ENCODE data around the gene DELE1.

DELE1 gene, protein sequence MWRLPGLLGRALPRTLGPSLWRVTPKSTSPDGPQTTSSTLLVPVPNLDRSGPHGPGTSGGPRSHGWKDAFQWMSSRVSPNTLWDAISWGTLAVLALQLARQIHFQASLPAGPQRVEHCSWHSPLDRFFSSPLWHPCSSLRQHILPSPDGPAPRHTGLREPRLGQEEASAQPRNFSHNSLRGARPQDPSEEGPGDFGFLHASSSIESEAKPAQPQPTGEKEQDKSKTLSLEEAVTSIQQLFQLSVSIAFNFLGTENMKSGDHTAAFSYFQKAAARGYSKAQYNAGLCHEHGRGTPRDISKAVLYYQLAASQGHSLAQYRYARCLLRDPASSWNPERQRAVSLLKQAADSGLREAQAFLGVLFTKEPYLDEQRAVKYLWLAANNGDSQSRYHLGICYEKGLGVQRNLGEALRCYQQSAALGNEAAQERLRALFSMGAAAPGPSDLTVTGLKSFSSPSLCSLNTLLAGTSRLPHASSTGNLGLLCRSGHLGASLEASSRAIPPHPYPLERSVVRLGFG

DNA sequence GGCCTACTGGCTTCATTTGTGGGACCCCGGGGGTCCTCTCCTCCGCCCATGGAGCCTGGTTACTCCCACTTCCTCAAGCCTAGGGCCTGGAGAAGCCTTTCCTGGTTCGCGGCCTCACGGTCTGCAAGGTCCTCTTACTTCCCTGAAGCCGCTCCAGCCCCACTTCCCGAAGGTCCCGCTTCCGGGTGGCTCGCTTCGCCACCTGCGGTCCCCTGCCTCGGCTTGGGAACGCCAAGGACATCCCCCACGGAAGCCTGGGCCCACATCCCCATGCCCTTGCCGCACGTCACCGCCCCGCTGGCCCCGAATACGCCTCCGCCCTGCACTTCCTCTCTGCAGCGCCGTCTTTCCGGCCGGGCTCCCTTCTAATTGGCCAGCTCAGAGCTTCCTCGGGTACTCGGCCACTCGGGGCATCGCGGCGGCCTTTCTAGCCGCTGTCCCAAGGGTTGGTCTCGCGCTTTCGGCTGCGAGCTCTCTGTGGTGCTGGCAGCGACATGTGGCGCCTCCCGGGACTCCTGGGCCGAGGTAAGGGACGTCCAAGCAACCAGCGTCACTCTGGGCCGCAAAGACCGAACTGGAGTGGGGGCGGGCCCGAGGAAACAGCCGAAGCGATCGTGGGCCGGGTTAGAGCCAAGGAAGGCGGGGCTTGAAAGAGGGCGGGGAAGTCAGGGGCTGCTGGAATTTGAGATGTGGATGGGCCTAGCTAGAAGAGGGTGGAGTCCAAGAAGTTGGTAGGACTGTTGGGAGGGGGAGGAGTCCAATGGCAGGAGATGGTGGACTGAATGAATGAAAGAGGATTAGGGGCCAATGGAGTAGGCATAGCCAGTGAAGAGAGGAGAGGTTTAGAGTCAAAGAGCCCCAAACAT is at the start of gene DELE1:
DELE1 (plus strand) TSS at position 424 of the 866 bp plus-strand sequence; CDS start at position 495, 71 bp downstream.
- no peaks in the 10 kb centered on the region for H3K27me3 ChIP-seq (ENCODE audit: control insufficient read depth, insufficient read depth, low read length)
- no peaks in the 10 kb centered on the region for H3K9me3 ChIP-seq (ENCODE audit: control insufficient read depth, low read depth, low read length)
- H3K27ac ChIP-seq (ENCODE audit: low read length) = peak within 1 kb of the TSS; percentile 36
- H3K4me1 ChIP-seq (ENCODE audit: control insufficient read depth, low read depth, low read length) = peaks cover 4% of the 10 kb centered on the region
- peaks cover 29% of the 10 kb centered on the region for H3K36me3 ChIP-seq (ENCODE audit: control insufficient read depth, low read depth, low read length)
- H3K9ac ChIP-seq (ENCODE audit: low read length) = peak within 1 kb of the TSS; percentile 72
- peak within 1 kb of the TSS; percentile 80 for H3K4me3 ChIP-seq (ENCODE audit: low read length)

DNA sequence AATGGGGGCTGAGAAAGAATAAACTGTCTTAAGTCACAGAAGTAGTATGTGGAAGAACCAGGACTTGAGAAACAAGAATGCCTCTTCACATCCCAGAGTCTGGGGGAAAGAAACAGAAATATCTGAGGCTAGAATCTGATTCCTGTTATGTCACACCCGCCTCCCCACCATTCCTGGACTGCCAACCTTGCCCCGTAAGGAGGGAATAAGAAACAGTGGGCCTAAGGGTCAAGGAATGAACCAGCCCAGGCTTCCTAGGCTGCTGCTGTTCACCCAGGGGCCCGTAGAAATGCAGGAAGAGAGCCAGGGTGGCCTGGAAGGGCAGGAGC is 49.8 kb upstream of the DELE1 start:
- Histone ChIP-seq H3K27ac (ENCODE audit: low read length) (no peak overlapping the region), H3K27me3 (ENCODE audit: control insufficient read depth, insufficient read depth, low read length) (no peaks in the 10 kb centered on the region), H3K4me1 (ENCODE audit: control insufficient read depth, low read depth, low read length) (peaks cover 44% of the 10 kb centered on the region), H3K9me3 (ENCODE audit: control insufficient read depth, low read depth, low read length) (no peaks in the 10 kb centered on the region), H3K4me3 (ENCODE audit: low read length) (peak overlapping the region; percentile 87), H3K36me3 (ENCODE audit: control insufficient read depth, low read depth, low read length) (peaks cover 7% of the 10 kb centered on the region), H3K9ac (ENCODE audit: low read length) (no peak overlapping the region)

GRCh38 chr5:141874262-141874964 is 49.3 kb upstream of the DELE1 start:
- H3K36me3 ChIP-seq (ENCODE audit: control insufficient read depth, low read depth, low read length) = peaks cover 2% of the 10 kb centered on the region
- H3K9me3 ChIP-seq (ENCODE audit: control insufficient read depth, low read depth, low read length) = no peaks in the 10 kb centered on the region
- H3K9ac ChIP-seq (ENCODE audit: low read length) = no peak overlapping the region
- H3K4me1 ChIP-seq (ENCODE audit: control insufficient read depth, low read depth, low read length) = peaks cover 46% of the 10 kb centered on the region
- H3K27me3 ChIP-seq (ENCODE audit: control insufficient read depth, insufficient read depth, low read length) = no peaks in the 10 kb centered on the region
- H3K4me3 ChIP-seq (ENCODE audit: low read length) = peak overlapping the region; percentile 87
- no peak overlapping the region for H3K27ac ChIP-seq (ENCODE audit: low read length)

DNA sequence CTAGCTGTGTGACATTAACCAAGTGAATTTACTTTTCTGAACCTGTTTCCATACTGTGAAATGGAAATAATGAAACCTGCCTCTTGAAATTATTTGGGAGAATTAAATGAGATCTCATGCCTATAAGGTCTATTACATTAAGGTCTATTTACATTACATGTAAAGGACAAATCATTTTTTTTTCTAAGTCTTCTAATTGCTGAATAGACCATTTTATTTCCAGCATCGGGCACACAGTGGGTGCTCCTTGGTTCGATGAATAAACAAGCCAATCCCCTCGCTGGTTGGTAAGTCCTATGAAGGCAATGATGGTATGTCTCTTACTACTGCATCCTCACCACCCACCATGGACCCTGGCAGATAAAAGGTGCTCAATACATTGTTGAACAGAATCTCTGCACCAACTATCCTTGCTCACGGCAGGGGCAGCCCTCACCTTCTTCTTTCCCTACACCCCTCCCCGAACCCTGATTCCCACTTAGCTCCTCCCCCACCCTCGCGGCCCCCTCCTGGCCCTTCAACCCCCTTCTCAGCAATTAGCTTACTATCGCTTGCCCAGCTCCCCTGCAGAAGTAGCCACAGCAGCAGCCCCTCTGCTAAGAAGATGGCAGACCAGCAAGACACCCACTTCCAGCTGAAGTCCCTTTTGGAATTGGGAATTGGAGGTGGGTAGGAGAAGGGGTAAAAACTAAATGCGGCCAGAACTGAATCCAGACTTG is 48.5 kb upstream of the DELE1 start:
- no peaks in the 10 kb centered on the region for H3K27me3 ChIP-seq (ENCODE audit: control insufficient read depth, insufficient read depth, low read length)
- H3K27ac ChIP-seq (ENCODE audit: low read length) = no peak overlapping the region

DNA sequence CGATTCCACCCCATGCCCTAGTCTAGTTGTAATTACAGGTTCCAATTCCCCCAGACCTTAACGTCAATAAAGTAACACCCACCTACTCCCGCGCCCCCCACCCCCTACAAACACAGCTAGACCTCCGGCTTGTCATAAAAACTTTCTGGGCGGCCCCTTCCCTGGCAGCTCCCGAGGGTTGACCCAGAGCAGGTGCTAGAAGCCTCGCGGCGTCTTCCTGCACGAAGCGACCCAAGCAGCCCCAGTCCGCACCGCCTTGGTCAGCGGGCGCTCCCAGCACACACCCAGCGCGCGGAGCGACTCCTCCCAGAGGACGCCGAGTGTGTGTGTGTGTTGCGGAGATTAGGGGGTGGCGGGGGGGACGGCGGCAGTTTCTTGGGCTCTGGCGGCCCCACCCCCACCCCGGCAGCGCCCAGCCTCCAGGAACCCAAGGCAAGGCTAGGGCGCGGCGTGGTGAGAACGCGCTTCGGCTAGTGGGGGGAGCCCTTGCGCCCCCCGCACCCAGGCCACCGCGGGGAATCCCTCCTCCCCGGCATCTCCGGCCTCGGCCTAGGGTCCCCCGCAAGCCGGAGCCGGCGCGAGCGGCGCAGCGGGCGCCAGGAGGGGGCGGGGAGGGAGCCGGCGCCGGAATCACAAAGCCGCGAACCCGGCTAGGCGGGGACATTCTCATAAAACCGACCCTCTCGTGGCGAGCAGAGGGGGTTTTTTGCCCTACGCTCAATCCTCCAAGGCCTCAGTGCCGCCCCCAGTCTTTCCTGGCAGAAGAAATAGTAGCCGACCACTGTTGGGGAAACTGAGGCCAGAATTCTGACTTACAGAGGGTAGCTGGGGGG is 47.7 kb upstream of the DELE1 start:
- peak overlapping the region; percentile 82 for H3K9ac ChIP-seq (ENCODE audit: low read length)
- peaks cover 54% of the 10 kb centered on the region for H3K4me1 ChIP-seq (ENCODE audit: control insufficient read depth, low read depth, low read length)
- no peaks in the 10 kb centered on the region for H3K27me3 ChIP-seq (ENCODE audit: control insufficient read depth, insufficient read depth, low read length)
- peaks cover 2% of the 10 kb centered on the region for H3K36me3 ChIP-seq (ENCODE audit: control insufficient read depth, low read depth, low read length)
- H3K27ac ChIP-seq (ENCODE audit: low read length) = peak overlapping the region; percentile 73
- H3K9me3 ChIP-seq (ENCODE audit: control insufficient read depth, low read depth, low read length) = no peaks in the 10 kb centered on the region
- H3K4me3 ChIP-seq (ENCODE audit: low read length) = peak overlapping the region; percentile 87

More for the DNA sequence above, 48.5 kb upstream of the DELE1 start:
- Histone ChIP-seq H3K9ac (ENCODE audit: low read length) (peak overlapping the region; percentile 82), H3K4me3 (ENCODE audit: low read length) (peak overlapping the region; percentile 87), H3K4me1 (ENCODE audit: control insufficient read depth, low read depth, low read length) (peaks cover 54% of the 10 kb centered on the region), H3K9me3 (ENCODE audit: control insufficient read depth, low read depth, low read length) (no peaks in the 10 kb centered on the region), H3K36me3 (ENCODE audit: control insufficient read depth, low read depth, low read length) (peaks cover 2% of the 10 kb centered on the region)

DNA sequence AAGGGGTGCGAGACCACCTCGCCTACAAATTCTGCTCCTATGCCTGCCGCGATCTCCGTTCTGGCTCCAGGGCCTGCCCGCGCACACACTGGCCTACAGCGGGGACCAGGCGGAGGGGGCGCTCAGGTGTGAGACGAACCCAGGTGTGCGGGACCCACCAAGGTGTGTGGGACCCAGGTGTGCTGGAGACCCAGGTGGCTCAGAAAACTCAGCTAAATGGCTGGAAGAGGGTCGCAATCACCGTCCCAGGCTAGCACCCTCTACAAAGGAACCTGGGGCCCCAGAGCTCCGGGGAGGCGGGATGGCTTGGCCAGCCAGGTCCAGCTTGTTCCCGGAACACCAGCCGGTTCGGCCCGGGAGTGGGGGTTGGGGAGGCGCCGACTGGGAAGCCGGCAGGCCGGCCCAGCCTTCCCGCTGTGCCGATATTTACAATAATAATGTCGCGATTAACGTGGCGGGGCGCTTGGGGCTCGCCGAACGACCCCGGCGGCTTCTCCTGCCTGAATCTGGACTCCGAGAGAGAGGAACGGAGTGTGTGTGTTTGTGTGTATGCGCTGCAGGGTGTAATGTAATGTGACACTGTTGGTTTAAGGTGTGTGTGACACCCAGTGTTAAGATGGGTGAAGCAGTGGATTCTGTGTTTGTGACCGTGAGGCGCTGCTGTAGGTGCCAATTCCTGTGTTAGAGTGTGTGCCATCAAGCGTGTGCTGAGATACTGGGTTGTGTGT is 46.9 kb upstream of the DELE1 start:
- peak overlapping the region; percentile 82 for H3K9ac ChIP-seq (ENCODE audit: low read length)
- peak overlapping the region; percentile 87 for H3K4me3 ChIP-seq (ENCODE audit: low read length)
- no peaks in the 10 kb centered on the region for H3K36me3 ChIP-seq (ENCODE audit: control insufficient read depth, low read depth, low read length)
- H3K27ac ChIP-seq (ENCODE audit: low read length) = peak overlapping the region; percentile 73
- no peaks in the 10 kb centered on the region for H3K9me3 ChIP-seq (ENCODE audit: control insufficient read depth, low read depth, low read length)
- peaks cover 54% of the 10 kb centered on the region for H3K4me1 ChIP-seq (ENCODE audit: control insufficient read depth, low read depth, low read length)
- no peaks in the 10 kb centered on the region for H3K27me3 ChIP-seq (ENCODE audit: control insufficient read depth, insufficient read depth, low read length)

- Histone ChIP-seq H3K27me3 (ENCODE audit: control insufficient read depth, insufficient read depth, low read length) (no peaks in the 10 kb centered on the region), H3K9me3 (ENCODE audit: control insufficient read depth, low read depth, low read length) (no peaks in the 10 kb centered on the region), H3K27ac (ENCODE audit: low read length) (no peak overlapping the region), H3K9ac (ENCODE audit: low read length) (peak overlapping the region; percentile 82), H3K36me3 (ENCODE audit: control insufficient read depth, low read depth, low read length) (no peaks in the 10 kb centered on the region), H3K4me3 (ENCODE audit: low read length) (peak overlapping the region; percentile 87), H3K4me1 (ENCODE audit: control insufficient read depth, low read depth, low read length) (peaks cover 55% of the 10 kb centered on the region)
These were observed 46.1 kb upstream of the DELE1 start for GRCh38 chr5:141877356-141878185.

DNA sequence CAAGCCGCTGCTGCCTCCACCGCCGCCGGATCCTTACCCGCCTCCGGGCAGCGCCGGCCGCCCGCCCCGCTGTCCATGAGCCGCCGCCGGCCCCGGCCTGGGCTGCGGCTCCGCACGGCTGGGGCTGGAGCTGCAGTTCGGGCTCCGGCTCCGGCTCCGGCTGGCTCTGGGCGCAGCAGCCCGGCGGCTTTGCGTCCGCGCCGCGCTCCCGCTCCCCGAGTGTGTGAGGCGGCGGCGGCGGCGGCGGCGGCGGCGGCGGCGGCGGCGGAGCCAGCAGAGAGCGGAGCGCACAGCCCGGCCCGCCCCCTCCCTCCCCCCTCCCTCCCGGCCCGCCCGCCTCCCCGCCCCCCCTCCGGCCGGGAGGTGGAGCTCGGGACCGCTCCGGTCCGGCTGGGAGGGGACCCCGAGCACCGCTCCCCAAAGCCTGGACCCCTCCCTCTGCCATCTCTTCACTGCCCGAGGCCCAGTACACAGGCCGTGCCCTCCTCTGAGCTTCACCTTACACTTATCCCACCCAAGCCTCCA is 45.4 kb upstream of the DELE1 start, which contains the start of gene PCDH1:
PCDH1 (minus strand) TSS at position 225 of the 525 bp plus-strand sequence; CDS start at position 77, 148 bp downstream.
- Histone ChIP-seq H3K4me3 (ENCODE audit: low read length) (peak within 1 kb of the TSS; percentile 87), H3K9me3 (ENCODE audit: control insufficient read depth, low read depth, low read length) (no peaks in the 10 kb centered on the region), H3K4me1 (ENCODE audit: control insufficient read depth, low read depth, low read length) (peaks cover 59% of the 10 kb centered on the region), H3K36me3 (ENCODE audit: control insufficient read depth, low read depth, low read length) (no peaks in the 10 kb centered on the region), H3K27me3 (ENCODE audit: control insufficient read depth, insufficient read depth, low read length) (no peaks in the 10 kb centered on the region), H3K27ac (ENCODE audit: low read length) (peak within 1 kb of the TSS; percentile 56), H3K9ac (ENCODE audit: low read length) (peak within 1 kb of the TSS; percentile 82)
